ENCODE data around the gene ZC3H7B.
A peak's percentile ranks its signal among the peaks of the same experiment; 100 is the strongest.

Gene ZC3H7B

DNA sequence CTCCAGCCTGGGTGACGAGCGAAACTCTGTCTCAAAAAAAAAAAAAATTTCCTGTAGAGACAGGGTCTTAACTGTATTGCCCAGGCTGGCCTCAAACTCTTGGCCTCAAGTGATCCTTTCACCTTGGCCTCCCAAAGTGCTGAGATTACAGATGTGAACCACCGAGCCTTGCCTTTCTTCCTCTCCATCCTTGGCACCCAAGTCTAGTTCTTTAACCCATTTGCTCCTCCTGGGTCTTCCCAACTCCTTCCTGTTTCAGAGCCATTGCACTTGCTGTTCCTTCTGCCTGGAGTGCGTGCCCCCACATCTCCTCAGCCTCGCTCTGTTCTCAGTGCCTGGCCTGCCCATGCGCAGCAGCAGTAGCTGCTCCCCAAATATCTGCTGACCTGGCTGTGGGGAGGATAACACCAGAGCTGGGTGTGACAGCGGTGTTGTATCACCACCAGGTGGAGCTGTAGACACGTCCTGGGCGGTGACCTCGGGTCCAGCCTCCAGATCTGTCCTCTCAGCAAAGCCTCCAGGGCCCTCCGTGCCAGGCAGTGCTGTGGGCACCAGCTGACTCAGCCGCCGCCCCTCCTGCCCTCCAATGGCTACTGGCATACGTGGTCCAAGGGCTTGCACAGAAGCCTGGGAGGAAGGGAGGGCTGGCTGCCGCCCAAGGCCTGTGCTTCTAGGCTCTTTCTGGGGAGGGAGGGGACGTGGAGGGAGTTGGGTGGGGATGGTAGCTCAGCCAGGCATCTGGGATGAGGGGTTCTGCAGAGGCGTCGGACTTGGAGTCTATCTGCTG is 102.4 kb downstream of the ZC3H7B start:
- DNase-seq (ENCODE audit: low read depth in 1 of 2, low spot score in 1 of 2), result peak; percentile 75 to 89
- H3K4me3 ChIP-seq (replicated peaks; ENCODE audit: insufficient read depth, low read length), result no peak overlapping the region
- no peak overlapping the region for H3K27ac ChIP-seq (replicated peaks)
- TF ChIP-seq, protein P1, sequence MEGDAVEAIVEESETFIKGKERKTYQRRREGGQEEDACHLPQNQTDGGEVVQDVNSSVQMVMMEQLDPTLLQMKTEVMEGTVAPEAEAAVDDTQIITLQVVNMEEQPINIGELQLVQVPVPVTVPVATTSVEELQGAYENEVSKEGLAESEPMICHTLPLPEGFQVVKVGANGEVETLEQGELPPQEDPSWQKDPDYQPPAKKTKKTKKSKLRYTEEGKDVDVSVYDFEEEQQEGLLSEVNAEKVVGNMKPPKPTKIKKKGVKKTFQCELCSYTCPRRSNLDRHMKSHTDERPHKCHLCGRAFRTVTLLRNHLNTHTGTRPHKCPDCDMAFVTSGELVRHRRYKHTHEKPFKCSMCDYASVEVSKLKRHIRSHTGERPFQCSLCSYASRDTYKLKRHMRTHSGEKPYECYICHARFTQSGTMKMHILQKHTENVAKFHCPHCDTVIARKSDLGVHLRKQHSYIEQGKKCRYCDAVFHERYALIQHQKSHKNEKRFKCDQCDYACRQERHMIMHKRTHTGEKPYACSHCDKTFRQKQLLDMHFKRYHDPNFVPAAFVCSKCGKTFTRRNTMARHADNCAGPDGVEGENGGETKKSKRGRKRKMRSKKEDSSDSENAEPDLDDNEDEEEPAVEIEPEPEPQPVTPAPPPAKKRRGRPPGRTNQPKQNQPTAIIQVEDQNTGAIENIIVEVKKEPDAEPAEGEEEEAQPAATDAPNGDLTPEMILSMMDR (IDR thresholded peaks at IDR 0.05; ENCODE audit: insufficient read depth, low read length), result peak; percentile 98
- TF ChIP-seq SPI1 (IDR thresholded peaks at IDR 0.05; ENCODE audit: borderline replicate concordance, low read depth) (no peak), GABPA (IDR thresholded peaks at IDR 0.05; ENCODE audit: low read depth) (no peak), POLR2AphosphoS5 (IDR thresholded peaks at IDR 0.05; ENCODE audit: low read depth) (no peak)
- TF ChIP-seq, protein P2, sequence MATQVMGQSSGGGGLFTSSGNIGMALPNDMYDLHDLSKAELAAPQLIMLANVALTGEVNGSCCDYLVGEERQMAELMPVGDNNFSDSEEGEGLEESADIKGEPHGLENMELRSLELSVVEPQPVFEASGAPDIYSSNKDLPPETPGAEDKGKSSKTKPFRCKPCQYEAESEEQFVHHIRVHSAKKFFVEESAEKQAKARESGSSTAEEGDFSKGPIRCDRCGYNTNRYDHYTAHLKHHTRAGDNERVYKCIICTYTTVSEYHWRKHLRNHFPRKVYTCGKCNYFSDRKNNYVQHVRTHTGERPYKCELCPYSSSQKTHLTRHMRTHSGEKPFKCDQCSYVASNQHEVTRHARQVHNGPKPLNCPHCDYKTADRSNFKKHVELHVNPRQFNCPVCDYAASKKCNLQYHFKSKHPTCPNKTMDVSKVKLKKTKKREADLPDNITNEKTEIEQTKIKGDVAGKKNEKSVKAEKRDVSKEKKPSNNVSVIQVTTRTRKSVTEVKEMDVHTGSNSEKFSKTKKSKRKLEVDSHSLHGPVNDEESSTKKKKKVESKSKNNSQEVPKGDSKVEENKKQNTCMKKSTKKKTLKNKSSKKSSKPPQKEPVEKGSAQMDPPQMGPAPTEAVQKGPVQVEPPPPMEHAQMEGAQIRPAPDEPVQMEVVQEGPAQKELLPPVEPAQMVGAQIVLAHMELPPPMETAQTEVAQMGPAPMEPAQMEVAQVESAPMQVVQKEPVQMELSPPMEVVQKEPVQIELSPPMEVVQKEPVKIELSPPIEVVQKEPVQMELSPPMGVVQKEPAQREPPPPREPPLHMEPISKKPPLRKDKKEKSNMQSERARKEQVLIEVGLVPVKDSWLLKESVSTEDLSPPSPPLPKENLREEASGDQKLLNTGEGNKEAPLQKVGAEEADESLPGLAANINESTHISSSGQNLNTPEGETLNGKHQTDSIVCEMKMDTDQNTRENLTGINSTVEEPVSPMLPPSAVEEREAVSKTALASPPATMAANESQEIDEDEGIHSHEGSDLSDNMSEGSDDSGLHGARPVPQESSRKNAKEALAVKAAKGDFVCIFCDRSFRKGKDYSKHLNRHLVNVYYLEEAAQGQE (IDR thresholded peaks at IDR 0.05; ENCODE audit: insufficient replicate concordance, low read depth), result no peak
- no peaks in the 10 kb centered on the region for H3K27me3 ChIP-seq (ENCODE audit: insufficient read depth, poor library complexity, severe bottlenecking)

DNA sequence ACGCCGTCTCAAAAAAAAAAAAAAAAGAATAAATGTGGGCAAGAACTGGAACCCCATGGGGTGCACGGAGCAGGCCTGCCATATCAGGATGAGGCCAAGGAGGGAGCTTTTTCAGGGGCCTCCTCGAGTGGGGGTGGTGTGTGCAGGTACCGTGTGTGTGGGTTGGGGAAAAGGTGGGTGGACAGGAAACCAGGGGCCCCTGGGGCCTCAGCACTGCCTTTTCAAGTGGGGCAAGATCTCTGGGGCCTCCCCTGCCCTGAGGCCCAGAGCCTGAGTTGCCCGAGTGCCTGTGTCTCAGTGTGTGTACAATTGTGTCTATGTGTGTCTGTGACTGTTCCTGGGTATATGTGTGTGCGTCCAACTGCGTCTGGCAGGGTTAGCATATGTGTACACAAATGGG is 104.3 kb downstream of the ZC3H7B start:
- no peak for DNase-seq (ENCODE audit: low read depth in 1 of 2, low spot score in 1 of 2)
- H3K27ac ChIP-seq (replicated peaks), result no peak overlapping the region
- H3K27me3 ChIP-seq (ENCODE audit: insufficient read depth, poor library complexity, severe bottlenecking), result no peaks in the 10 kb centered on the region
- no peak overlapping the region for H3K4me3 ChIP-seq (replicated peaks; ENCODE audit: insufficient read depth, low read length)
- TF ChIP-seq, protein P1 (IDR thresholded peaks at IDR 0.05; ENCODE audit: insufficient read depth, low read length), result no peak

DNA sequence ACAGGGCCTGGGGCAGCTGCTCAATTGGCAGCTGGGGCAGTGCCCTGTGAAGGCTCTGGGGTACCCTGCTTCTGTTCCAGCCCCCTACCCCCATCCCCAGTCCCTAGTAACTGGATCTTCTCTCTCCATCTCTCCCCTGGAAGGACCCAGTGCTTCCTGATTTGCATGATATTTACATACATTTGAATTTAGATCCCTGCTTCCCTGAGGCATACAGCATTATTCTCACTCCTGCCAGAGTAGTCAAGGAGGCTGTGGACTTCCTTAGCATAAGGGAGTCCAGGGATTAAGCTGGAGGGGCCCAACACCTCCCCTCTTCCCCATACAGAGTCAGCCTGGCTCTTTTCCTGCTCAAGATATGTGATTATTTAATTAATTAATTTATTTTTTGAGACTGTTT is 105.1 kb downstream of the ZC3H7B start:
- H3K27me3 ChIP-seq (ENCODE audit: insufficient read depth, poor library complexity, severe bottlenecking), result no peaks in the 10 kb centered on the region
- no peak overlapping the region for H3K27ac ChIP-seq (replicated peaks)
- no peak for TF ChIP-seq SPI1 (IDR thresholded peaks at IDR 0.05; ENCODE audit: borderline replicate concordance, low read depth)
- TF ChIP-seq, protein P1 (IDR thresholded peaks at IDR 0.05; ENCODE audit: insufficient read depth, low read length), result no peak
- no peak for TF ChIP-seq POLR2AphosphoS5 (IDR thresholded peaks at IDR 0.05; ENCODE audit: low read depth)
- TF ChIP-seq GABPA (IDR thresholded peaks at IDR 0.05; ENCODE audit: low read depth), result no peak
- TF ChIP-seq, protein P2 (IDR thresholded peaks at IDR 0.05; ENCODE audit: insufficient replicate concordance, low read depth), result no peak
- no peak overlapping the region for H3K4me3 ChIP-seq (replicated peaks; ENCODE audit: insufficient read depth, low read length)
- no peak for DNase-seq (ENCODE audit: low read depth in 1 of 2, low spot score in 1 of 2)

DNA sequence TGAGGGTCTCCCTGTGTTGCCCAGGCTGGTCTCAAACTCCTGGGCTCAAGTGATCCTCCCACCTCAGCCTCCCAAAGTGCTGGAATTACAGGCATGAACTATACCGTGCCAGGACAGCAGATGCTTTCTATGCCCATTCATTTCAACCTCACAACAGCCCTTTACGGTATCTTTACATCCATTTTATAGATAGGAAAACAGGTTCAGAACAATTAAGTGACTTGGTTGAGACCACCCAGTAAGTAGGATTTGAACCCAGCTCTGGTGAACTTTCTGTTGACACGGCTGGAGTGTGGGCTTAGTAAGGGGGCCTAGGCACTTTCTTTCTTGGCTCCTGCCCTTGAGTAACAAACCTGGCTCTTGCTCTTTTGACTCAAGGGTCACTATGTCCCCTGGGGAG is 106.1 kb downstream of the ZC3H7B start:
- no peak for DNase-seq (ENCODE audit: low read depth in 1 of 2, low spot score in 1 of 2)

More for the DNA sequence above, 106.1 kb downstream of the ZC3H7B start:
- no peak overlapping the region for H3K4me3 ChIP-seq (replicated peaks; ENCODE audit: insufficient read depth, low read length)
- H3K27ac ChIP-seq (replicated peaks), result no peak overlapping the region
- H3K27me3 ChIP-seq (ENCODE audit: insufficient read depth, poor library complexity, severe bottlenecking), result no peaks in the 10 kb centered on the region
- TF ChIP-seq SPI1 (IDR thresholded peaks at IDR 0.05; ENCODE audit: borderline replicate concordance, low read depth) (no peak), POLR2AphosphoS5 (IDR thresholded peaks at IDR 0.05; ENCODE audit: low read depth) (no peak), GABPA (IDR thresholded peaks at IDR 0.05; ENCODE audit: low read depth) (no peak)
- TF ChIP-seq, protein P2 (IDR thresholded peaks at IDR 0.05; ENCODE audit: insufficient replicate concordance, low read depth), result no peak
- TF ChIP-seq, protein P1 (IDR thresholded peaks at IDR 0.05; ENCODE audit: insufficient read depth, low read length), result no peak
